Trophoblast cell (in vitro differentiated cells and primary cell): ENCODE results near the gene TAF8.

Experiments
- DNase-seq, 2 donors: peaks; one replicate each; pipeline ENCODE4 v3.0.0-alpha.2; 2016
- H2AFZ ChIP-seq: 2 replicates; pipeline ENCODE4 v1.6.1; 2013; ENCODE audit warnings: low read length, moderate library complexity, mild to moderate bottlenecking; ENCODE audit not compliant: insufficient read depth, poor library complexity
- H2AK5ac ChIP-seq: 2 replicates; pipeline ENCODE4 v1.6.1; 2013; ENCODE audit warnings: mild to moderate bottlenecking, low read length
- H2BK120ac ChIP-seq: 2 replicates; pipeline ENCODE4 v1.6.1; 2013; ENCODE audit warnings: low read length, mild to moderate bottlenecking, moderate library complexity; ENCODE audit not compliant: insufficient read depth, poor library complexity
- H2BK12ac ChIP-seq: 2 replicates; pipeline ENCODE4 v1.6.1; 2013; ENCODE audit warnings: mild to moderate bottlenecking, low read length, moderate library complexity
- H2BK5ac ChIP-seq: 2 replicates; pipeline ENCODE4 v1.6.1; 2013; ENCODE audit warnings: low read length, low read depth, moderate library complexity, mild to moderate bottlenecking; ENCODE audit not compliant: poor library complexity
- H3K14ac ChIP-seq: 2 replicates; pipeline ENCODE4 v1.6.1; 2013; ENCODE audit warnings: mild to moderate bottlenecking, low read length
- H3K18ac ChIP-seq: 2 replicates; pipeline ENCODE4 v1.6.1; 2013; ENCODE audit warnings: mild to moderate bottlenecking, low read length
- H3K23ac ChIP-seq: 2 replicates; pipeline ENCODE4 v1.6.1; 2013; ENCODE audit warnings: low read length
- H3K27ac ChIP-seq: 2 replicates; pipeline ENCODE4 v1.5.1; 2013; ENCODE audit warnings: low read depth, mild to moderate bottlenecking, inconsistent platforms, low read length, moderate library complexity
- H3K27me3 ChIP-seq: 2 replicates; pipeline ENCODE4 v1.6.1; 2013; ENCODE audit warnings: inconsistent platforms, mild to moderate bottlenecking, low read length, moderate library complexity; ENCODE audit not compliant: insufficient read depth
- H3K36me3 ChIP-seq, 2 experiments: 1 replicate in 1 of 2; 2 replicates in 1 of 2; pipeline ENCODE4 v1.6.1; 2013; ENCODE audit warnings: low read length in 2 of 2, mild to moderate bottlenecking in 2 of 2, moderate library complexity in 1 of 2; ENCODE audit not compliant: insufficient read depth in 2 of 2, control insufficient read depth in 1 of 2
- H3K4ac ChIP-seq: 2 replicates; pipeline ENCODE4 v1.6.1; 2013; ENCODE audit warnings: low read depth, mild to moderate bottlenecking, low read length, moderate library complexity
- H3K4me1 ChIP-seq, 2 experiments: 1 replicate in 1 of 2; 2 replicates in 1 of 2; pipeline ENCODE4 v1.6.1; 2013; ENCODE audit warnings: low read length in 2 of 2, mild to moderate bottlenecking in 2 of 2, moderate library complexity in 1 of 2; ENCODE audit not compliant: insufficient read depth in 2 of 2, control insufficient read depth in 1 of 2
- H3K4me2 ChIP-seq: 2 replicates; pipeline ENCODE4 v1.6.1; 2013; ENCODE audit warnings: inconsistent platforms, mild to moderate bottlenecking, low read length, moderate library complexity
- H3K4me3 ChIP-seq: 2 replicates; pipeline ENCODE4 v1.5.1; 2013; ENCODE audit warnings: mild to moderate bottlenecking, low read depth, low read length, inconsistent platforms
- H3K79me1 ChIP-seq: one replicate; pipeline ENCODE4 v1.6.1; 2013; ENCODE audit warnings: low read length
- H3K79me2 ChIP-seq: 2 replicates; pipeline ENCODE4 v1.6.1; 2013; ENCODE audit warnings: low read length, mild to moderate bottlenecking; ENCODE audit not compliant: control insufficient read depth, insufficient read depth, poor library complexity
- H3K9ac ChIP-seq: 2 replicates; pipeline ENCODE4 v1.6.1; 2013; ENCODE audit warnings: mild to moderate bottlenecking, low read length
- H3K9me3 ChIP-seq: 2 replicates; pipeline ENCODE4 v1.6.1; 2013; ENCODE audit warnings: low read depth, mild to moderate bottlenecking, control low read depth, inconsistent platforms, low read length; ENCODE audit not compliant: insufficient read depth
- H4K12ac ChIP-seq: 2 replicates; pipeline ENCODE4 v1.6.1; 2013; ENCODE audit warnings: low read depth, mild to moderate bottlenecking, low read length, moderate library complexity
- H4K8ac ChIP-seq: 2 replicates; pipeline ENCODE4 v1.6.1; 2013; ENCODE audit warnings: low read depth, mild to moderate bottlenecking, low read length, moderate library complexity
- H4K91ac ChIP-seq: one replicate; pipeline ENCODE4 v1.6.1; 2013; ENCODE audit warnings: low read depth, mild to moderate bottlenecking, low read length, moderate library complexity
- WGBS: extraction: QIAGEN DNeasy Blood & Tissue Kit; methylation state at CpG from one replicate; pipeline ENCODE4 v1.1.7; 2013; ENCODE audit warnings: missing lambda C conversion rate; ENCODE audit not compliant: insufficient read length, insufficient coverage; ENCODE audit errors: extremely low coverage; 5-methylcytosine and 5-hydroxymethylcytosine counted together

TAF8 gene

GRCh38 chr6:42026540-42026939 is 23.8 kb upstream of the TAF8 start:
- no peak overlapping the region for H3K18ac ChIP-seq
- H3K9ac ChIP-seq, result no peak overlapping the region
- no peak overlapping the region for H2BK120ac ChIP-seq
- no peak overlapping the region for H2AK5ac ChIP-seq
- no peak overlapping the region for H2BK5ac ChIP-seq
- no peak overlapping the region for H2BK12ac ChIP-seq
- no peak overlapping the region for H3K4me2 ChIP-seq
- no peaks in the 10 kb centered on the region for H3K36me3 ChIP-seq
- H2AFZ ChIP-seq, result no peak overlapping the region
- H3K27me3 ChIP-seq, result no peaks in the 10 kb centered on the region
- DNase-seq, result no peak
- H3K14ac ChIP-seq, result no peak overlapping the region
- H3K4ac ChIP-seq, result no peak overlapping the region
- peaks cover 7 to 15% of the 10 kb centered on the region in 2 experiments for H3K4me1 ChIP-seq
- H4K8ac ChIP-seq, result no peak overlapping the region
- peaks cover 7% of the 10 kb centered on the region for H3K79me1 ChIP-seq
- no peak overlapping the region for H3K27ac ChIP-seq
- H3K4me3 ChIP-seq, result no peak overlapping the region
- no CpG with 5 or more reads among the region's 4 CpGs for WGBS
- no peak overlapping the region for H4K12ac ChIP-seq
- no peaks in the 10 kb centered on the region for H3K9me3 ChIP-seq
- peak overlapping the region; percentile 48 for H4K91ac ChIP-seq
- H3K23ac ChIP-seq, result no peak overlapping the region
- H3K79me2 ChIP-seq, result no peaks in the 10 kb centered on the region

GRCh38 chr6:42028234-42029061 is 21.9 kb upstream of the TAF8 start:
- no peak overlapping the region for H2AK5ac ChIP-seq
- H3K14ac ChIP-seq, result no peak overlapping the region

GRCh38 chr6:42029062-42029685 is 21.1 kb upstream of the TAF8 start:
- Histone ChIP-seq H3K9ac (no peak overlapping the region), H3K79me2 (no peaks in the 10 kb centered on the region), H2BK5ac (no peak overlapping the region), H3K27ac (no peak overlapping the region), H4K91ac (peak overlapping the region; percentile 47), H3K79me1 (peaks cover 7% of the 10 kb centered on the region), H3K4me2 (no peak overlapping the region), H3K23ac (no peak overlapping the region), H3K36me3 (no peaks in the 10 kb centered on the region), H3K27me3 (no peaks in the 10 kb centered on the region), H2AK5ac (no peak overlapping the region), H2AFZ (no peak overlapping the region), H2BK12ac (peak overlapping the region; percentile 20), H3K18ac (no peak overlapping the region), H4K8ac (no peak overlapping the region), H3K4me1 (peaks cover 7 to 15% of the 10 kb centered on the region in 2 experiments), H3K4me3 (no peak overlapping the region), H4K12ac (no peak overlapping the region), H3K14ac (no peak overlapping the region), H3K4ac (no peak overlapping the region), H3K9me3 (no peaks in the 10 kb centered on the region), H2BK120ac (no peak overlapping the region)
- no peak for DNase-seq
- WGBS, result no CpG with 5 or more reads among the region's 6 CpGs

More at GRCh38 chr6:42028234-42029061, 21.9 kb upstream of the TAF8 start:
- H4K12ac ChIP-seq, result no peak overlapping the region
- H2BK5ac ChIP-seq, result no peak overlapping the region
- H3K4me1 ChIP-seq, result peaks cover 7 to 15% of the 10 kb centered on the region in 2 experiments
- no peaks in the 10 kb centered on the region for H3K9me3 ChIP-seq
- peak overlapping the region; percentile 29 for H2BK12ac ChIP-seq
- no peak overlapping the region for H3K18ac ChIP-seq
- H3K27ac ChIP-seq, result no peak overlapping the region
- no peak overlapping the region for H3K4me3 ChIP-seq
- peak; percentile 42 to 77 for DNase-seq
- H3K9ac ChIP-seq, result no peak overlapping the region
- H4K91ac ChIP-seq, result peak overlapping the region; percentile 47
- H3K79me2 ChIP-seq, result no peaks in the 10 kb centered on the region
- no peak overlapping the region for H3K4me2 ChIP-seq
- no peak overlapping the region for H3K4ac ChIP-seq
- H2AFZ ChIP-seq, result no peak overlapping the region
- WGBS, result no CpG with 5 or more reads among the region's 17 CpGs
- no peaks in the 10 kb centered on the region for H3K27me3 ChIP-seq
- H3K23ac ChIP-seq, result no peak overlapping the region
- H4K8ac ChIP-seq, result peak overlapping the region; percentile 23
- H3K36me3 ChIP-seq, result no peaks in the 10 kb centered on the region
- peaks cover 7% of the 10 kb centered on the region for H3K79me1 ChIP-seq
- peak overlapping the region; percentile 12 for H2BK120ac ChIP-seq

GRCh38 chr6:42029881-42030280 is 20.4 kb upstream of the TAF8 start:
- H3K14ac ChIP-seq, result no peak overlapping the region
- no peak overlapping the region for H3K4me2 ChIP-seq
- H3K4me3 ChIP-seq, result no peak overlapping the region
- H2AFZ ChIP-seq, result no peak overlapping the region
- H3K79me2 ChIP-seq, result no peaks in the 10 kb centered on the region
- no CpG with 5 or more reads among the region's 3 CpGs for WGBS
- DNase-seq, result no peak
- no peak overlapping the region for H3K9ac ChIP-seq
- H3K23ac ChIP-seq, result no peak overlapping the region
- no peak overlapping the region for H2BK5ac ChIP-seq
- no peak overlapping the region for H4K8ac ChIP-seq
- H4K12ac ChIP-seq, result no peak overlapping the region
- H3K36me3 ChIP-seq, result no peaks in the 10 kb centered on the region
- peaks cover 7 to 15% of the 10 kb centered on the region in 2 experiments for H3K4me1 ChIP-seq
- no peaks in the 10 kb centered on the region for H3K9me3 ChIP-seq
- no peaks in the 10 kb centered on the region for H3K27me3 ChIP-seq
- no peak overlapping the region for H2AK5ac ChIP-seq
- no peak overlapping the region for H4K91ac ChIP-seq
- no peak overlapping the region for H2BK120ac ChIP-seq
- H3K4ac ChIP-seq, result no peak overlapping the region
- H3K27ac ChIP-seq, result no peak overlapping the region
- H2BK12ac ChIP-seq, result peak overlapping the region; percentile 16
- peaks cover 7% of the 10 kb centered on the region for H3K79me1 ChIP-seq
- H3K18ac ChIP-seq, result no peak overlapping the region
